ENCODE results near the gene TMTC2. TPM values are rescaled to one million over a fixed set of nuclear protein-coding genes. Genes with fewer than 3 reads are reported as not detected.

The TMTC2 gene
- total RNA-seq, 1 donor from 2014 or later = 99.3 TPM

- H3K4me3 Mint-ChIP-seq (ENCODE audit: unreplicated experiment) = no peak overlapping the region
- no peaks in the 10 kb centered on the region for H3K9me3 Mint-ChIP-seq (ENCODE audit: unreplicated experiment)
- DNase-seq = no peak
- no peak overlapping the region for H3K27ac Mint-ChIP-seq (ENCODE audit: unreplicated experiment)
- no peaks in the 10 kb centered on the region for H3K36me3 Mint-ChIP-seq (ENCODE audit: unreplicated experiment)
- no peak for TF ChIP-seq CTCF (IDR thresholded peaks at IDR 0.05; ENCODE audit: partially characterized antibody, unreplicated experiment)
- H3K4me1 Mint-ChIP-seq (ENCODE audit: low read depth, unreplicated experiment) = peaks cover 6% of the 10 kb centered on the region
- no peaks in the 10 kb centered on the region for H3K27me3 Mint-ChIP-seq (ENCODE audit: unreplicated experiment)
Observed at GRCh38 chr12:82666830-82667229, 19.9 kb upstream of the TMTC2 start.

GRCh38 chr12:82671673-82672195, 15.0 kb upstream of the TMTC2 start:
- no peaks in the 10 kb centered on the region for H3K9me3 Mint-ChIP-seq (ENCODE audit: unreplicated experiment)
- H3K27ac Mint-ChIP-seq (ENCODE audit: unreplicated experiment) = no peak overlapping the region
- H3K4me3 Mint-ChIP-seq (ENCODE audit: unreplicated experiment) = no peak overlapping the region
- TF ChIP-seq CTCF (IDR thresholded peaks at IDR 0.05; ENCODE audit: partially characterized antibody, unreplicated experiment) = no peak
- no peaks in the 10 kb centered on the region for H3K36me3 Mint-ChIP-seq (ENCODE audit: unreplicated experiment)
- H3K27me3 Mint-ChIP-seq (ENCODE audit: unreplicated experiment) = peaks cover 2% of the 10 kb centered on the region
- peaks cover 28% of the 10 kb centered on the region for H3K4me1 Mint-ChIP-seq (ENCODE audit: low read depth, unreplicated experiment)
- DNase-seq = no peak

- TF ChIP-seq CTCF (IDR thresholded peaks at IDR 0.05; ENCODE audit: partially characterized antibody, unreplicated experiment) = no peak
- Mint-ChIP-seq H3K4me3 (ENCODE audit: unreplicated experiment) (peak overlapping the region; percentile 7), H3K27me3 (ENCODE audit: unreplicated experiment) (peaks cover 2% of the 10 kb centered on the region), H3K9me3 (ENCODE audit: unreplicated experiment) (no peaks in the 10 kb centered on the region), H3K4me1 (ENCODE audit: low read depth, unreplicated experiment) (peaks cover 28% of the 10 kb centered on the region), H3K36me3 (ENCODE audit: unreplicated experiment) (no peaks in the 10 kb centered on the region), H3K27ac (ENCODE audit: unreplicated experiment) (peak overlapping the region; percentile 13)
- DNase-seq = no peak
Observed at GRCh38 chr12:82672811-82673495, 13.8 kb upstream of the TMTC2 start.

GRCh38 chr12:82673698-82674097, 13.0 kb upstream of the TMTC2 start:
- Mint-ChIP-seq H3K27ac (ENCODE audit: unreplicated experiment) (peak overlapping the region; percentile 34), H3K27me3 (ENCODE audit: unreplicated experiment) (peaks cover 2% of the 10 kb centered on the region), H3K36me3 (ENCODE audit: unreplicated experiment) (no peaks in the 10 kb centered on the region), H3K4me3 (ENCODE audit: unreplicated experiment) (peak overlapping the region; percentile 55), H3K9me3 (ENCODE audit: unreplicated experiment) (no peaks in the 10 kb centered on the region), H3K4me1 (ENCODE audit: low read depth, unreplicated experiment) (peaks cover 28% of the 10 kb centered on the region)
- DNase-seq = no peak
- TF ChIP-seq CTCF (IDR thresholded peaks at IDR 0.05; ENCODE audit: partially characterized antibody, unreplicated experiment) = no peak

GRCh38 chr12:82675246-82675645, 11.5 kb upstream of the TMTC2 start:
- Mint-ChIP-seq H3K27ac (ENCODE audit: unreplicated experiment) (peak overlapping the region; percentile 77), H3K27me3 (ENCODE audit: unreplicated experiment) (peaks cover 2% of the 10 kb centered on the region), H3K4me1 (ENCODE audit: low read depth, unreplicated experiment) (peaks cover 28% of the 10 kb centered on the region), H3K36me3 (ENCODE audit: unreplicated experiment) (no peaks in the 10 kb centered on the region), H3K4me3 (ENCODE audit: unreplicated experiment) (peak overlapping the region; percentile 50), H3K9me3 (ENCODE audit: unreplicated experiment) (no peaks in the 10 kb centered on the region)
- no peak for DNase-seq
- no peak for TF ChIP-seq CTCF (IDR thresholded peaks at IDR 0.05; ENCODE audit: partially characterized antibody, unreplicated experiment)

Measured in glutamatergic neuron (in vitro differentiated cells).